IMR-90 (cell line): ENCODE results near the gene MFN2. TPM values are rescaled to one million over a fixed set of nuclear protein-coding genes. Genes with fewer than 3 reads are reported as not detected.

Experiments
- ATAC-seq: fragments of 200-7000 bp; cut with Tn5 transposase; 2 replicates; pipeline ENCODE4 v1.9.1; 2020; ENCODE audit warnings: low read depth, mild to moderate bottlenecking, moderate library complexity
- BruUV-seq: library from RNA; stranded (reverse); fragments of 400-500 nt; replicated peaks from 2 replicates; lab custom pipeline; 2021; lab: Mats Ljungman, UMichigan
- CTCF ChIA-PET: fragments of 300-600 bp; formaldehyde crosslinking; extraction: SDS; loops from one replicate; lab custom pipeline; 2021; ENCODE audit warnings: antibody characterized with exemption; lab: Yijun Ruan, JAX
- POLR2A ChIA-PET: fragments of 300-600 bp; sonication (Branson Sonifier 250); formaldehyde crosslinking; loops from one replicate; lab custom pipeline; 2022; ENCODE audit warnings: antibody characterized with exemption; ENCODE audit not compliant: unreplicated experiment; lab: Charles Lee
- DNase-seq: peaks from one replicate; pipeline ENCODE4 v3.0.0; 2013
- H2AFZ ChIP-seq: replicated peaks from 2 replicates; pipeline ENCODE3; 2013; ENCODE audit warnings: low read length, mild to moderate bottlenecking; ENCODE audit not compliant: poor library complexity
- H2AK5ac ChIP-seq: 2 replicates; pipeline ENCODE4 v1.6.1; 2013; ENCODE audit warnings: low read depth, low read length, inconsistent platforms
- H2AK9ac ChIP-seq: replicated peaks from 2 replicates; pipeline ENCODE3; 2013; ENCODE audit warnings: mild to moderate bottlenecking, low read depth, low read length, moderate library complexity; ENCODE audit not compliant: poor library complexity
- H2BK120ac ChIP-seq: 2 replicates; pipeline ENCODE4 v1.6.1; 2013; ENCODE audit warnings: low read depth, low read length, inconsistent platforms
- H2BK15ac ChIP-seq: 3 replicates; pipeline ENCODE4 v1.6.1; 2013; ENCODE audit warnings: low read depth, low read length, inconsistent platforms
- H2BK20ac ChIP-seq: 2 replicates; pipeline ENCODE4 v1.6.1; 2013; ENCODE audit warnings: low read depth, mild to moderate bottlenecking, inconsistent platforms, low read length, moderate library complexity
- H2BK5ac ChIP-seq: 2 replicates; pipeline ENCODE4 v1.6.1; 2013; ENCODE audit warnings: mild to moderate bottlenecking, low read depth, low read length, inconsistent platforms; ENCODE audit not compliant: poor library complexity, severe bottlenecking
- H3K14ac ChIP-seq: replicated peaks from 2 replicates; pipeline ENCODE4 v1.6.1; 2013; ENCODE audit warnings: low read depth, low read length, inconsistent platforms
- H3K18ac ChIP-seq: 2 replicates; pipeline ENCODE4 v1.6.1; 2013; ENCODE audit warnings: low read depth, low read length, control low read depth
- H3K23ac ChIP-seq: 2 replicates; pipeline ENCODE4 v1.6.1; 2013; ENCODE audit warnings: low read depth, low read length, inconsistent platforms
- H3K27ac ChIP-seq: 2 replicates; pipeline ENCODE4 v1.5.1; 2013; ENCODE audit warnings: mild to moderate bottlenecking, control low read depth, low read length; ENCODE audit not compliant: insufficient read depth
- H3K27me3 ChIP-seq: 2 replicates; pipeline ENCODE4 v1.6.1; 2013; ENCODE audit warnings: low read length; ENCODE audit not compliant: control insufficient read depth, insufficient read depth
- H3K36me3 ChIP-seq: 2 replicates; pipeline ENCODE4 v1.6.1; 2013; ENCODE audit warnings: low read length, mixed read lengths; ENCODE audit not compliant: control insufficient read depth, insufficient read depth
- H3K4ac ChIP-seq: 2 replicates; pipeline ENCODE4 v1.6.1; 2013; ENCODE audit warnings: low read depth, low read length, inconsistent platforms
- H3K4me1 ChIP-seq: 2 replicates; pipeline ENCODE4 v1.6.1; 2013; ENCODE audit warnings: low read length, mixed read lengths; ENCODE audit not compliant: control insufficient read depth, insufficient read depth
- H3K4me2 ChIP-seq: 2 replicates; pipeline ENCODE4 v1.6.1; 2013; ENCODE audit warnings: low read depth, mild to moderate bottlenecking, control low read depth, low read length, moderate library complexity
- H3K4me3 ChIP-seq: 2 replicates; pipeline ENCODE4 v1.5.1; 2013; ENCODE audit warnings: low read depth, mild to moderate bottlenecking, control low read depth, low read length, moderate library complexity; ENCODE audit not compliant: insufficient read depth
- H3K56ac ChIP-seq: 2 replicates; pipeline ENCODE4 v1.6.1; 2013; ENCODE audit warnings: low read length, inconsistent platforms; ENCODE audit not compliant: insufficient read depth; ENCODE audit errors: extremely low read depth
- H3K79me1 ChIP-seq, 2 experiments: 2 replicates each; pipeline ENCODE4 v1.6.1; 2013; ENCODE audit warnings: low read length in 2 of 2, inconsistent platforms in 1 of 2, low read depth in 1 of 2
- H3K9ac ChIP-seq: 2 replicates; pipeline ENCODE4 v1.6.1; 2013; ENCODE audit warnings: low read depth, low read length, control low read depth
- H3K9me1 ChIP-seq: 2 replicates; pipeline ENCODE4 v1.6.1; 2013; ENCODE audit warnings: low read length, inconsistent platforms; ENCODE audit not compliant: insufficient read depth
- H3K9me3 ChIP-seq: 2 replicates; pipeline ENCODE4 v1.6.1; 2013; ENCODE audit warnings: low read length; ENCODE audit not compliant: control insufficient read depth, insufficient read depth
- H4K20me1 ChIP-seq: 2 replicates; pipeline ENCODE4 v1.6.1; 2013; ENCODE audit warnings: low read length, inconsistent platforms; ENCODE audit not compliant: insufficient read depth
- H4K5ac ChIP-seq: 2 replicates; pipeline ENCODE4 v1.6.1; 2013; ENCODE audit warnings: mild to moderate bottlenecking, low read depth, low read length, control low read depth
- H4K8ac ChIP-seq, 2 experiments: 2 replicates each; pipeline ENCODE4 v1.6.1; 2013; ENCODE audit warnings: low read depth in 2 of 2, low read length in 2 of 2, control low read depth in 1 of 2, inconsistent platforms in 1 of 2
- H4K91ac ChIP-seq: 2 replicates; pipeline ENCODE4 v1.6.1; 2013; ENCODE audit warnings: low read depth, low read length, inconsistent platforms; ENCODE audit not compliant: insufficient read depth
- BHLHE40 ChIP-seq: fragments of 150-350 bp; IDR thresholded peaks from 2 replicates; pipeline ENCODE4 v1.6.1; 2016; ENCODE audit warnings: mild to moderate bottlenecking, low read depth, low read length
- CEBPB ChIP-seq: IDR thresholded peaks from 2 replicates; pipeline ENCODE4 v1.6.1; 2012; ENCODE audit warnings: low read depth, low read length, improper control_type of control experiment
- CHD1 ChIP-seq: IDR thresholded peaks from 2 replicates; pipeline ENCODE4 v1.6.1; 2012; ENCODE audit warnings: low read depth, low read length, improper control_type of control experiment
- CTCF ChIP-seq: conservative IDR thresholded peaks from 2 replicates; pipeline ENCODE4 v1.5.1; 2012; ENCODE audit warnings: mild to moderate bottlenecking, low read depth, low read length, improper control_type of control experiment
- FOS ChIP-seq: fragments of 150-350 bp; IDR thresholded peaks from 2 replicates; pipeline ENCODE4 v1.6.1; 2016; ENCODE audit warnings: low read depth, low read length
- MAFK ChIP-seq: IDR thresholded peaks from 2 replicates; pipeline ENCODE4 v1.6.1; 2012; ENCODE audit warnings: low read depth, low read length, improper control_type of control experiment
- MAZ ChIP-seq: IDR thresholded peaks from 2 replicates; pipeline ENCODE4 v1.6.1; 2012; ENCODE audit warnings: low read depth, mild to moderate bottlenecking, low read length, improper control_type of control experiment, moderate library complexity, borderline replicate concordance
- MXI1 ChIP-seq: IDR thresholded peaks from 2 replicates; pipeline ENCODE4 v1.6.1; 2012; ENCODE audit warnings: low read depth, mild to moderate bottlenecking, low read length, moderate library complexity, borderline replicate concordance
- NFE2L2 ChIP-seq: fragments of 150-350 bp; IDR thresholded peaks from 2 replicates; pipeline ENCODE4 v1.6.1; 2016; ENCODE audit warnings: low read depth, mild to moderate bottlenecking, low read length
- POLR2A ChIP-seq: IDR thresholded peaks from 2 replicates; pipeline ENCODE4 v1.6.1; 2012; ENCODE audit warnings: mild to moderate bottlenecking, low read depth, low read length
- RAD21 ChIP-seq: IDR thresholded peaks from 2 replicates; pipeline ENCODE4 v1.6.1; 2012; ENCODE audit warnings: low read length, improper control_type of control experiment
- RCOR1 ChIP-seq: IDR thresholded peaks from 2 replicates; pipeline ENCODE4 v1.6.1; 2012; ENCODE audit warnings: mild to moderate bottlenecking, low read length, improper control_type of control experiment; ENCODE audit not compliant: insufficient replicate concordance
- RFX5 ChIP-seq: IDR thresholded peaks from 2 replicates; pipeline ENCODE4 v1.8.0; 2012; ENCODE audit warnings: low read depth, mild to moderate bottlenecking, low read length, moderate library complexity
- SMC3 ChIP-seq: fragments of 150-350 bp; IDR thresholded peaks from 2 replicates; pipeline ENCODE4 v1.6.1; 2016; ENCODE audit warnings: low read depth, mild to moderate bottlenecking, antibody characterized with exemption, low read length, moderate library complexity
- USF2 ChIP-seq: fragments of 150-350 bp; IDR thresholded peaks from 2 replicates; pipeline ENCODE4 v1.6.1; 2017; ENCODE audit warnings: mild to moderate bottlenecking, antibody characterized with exemption, low read length, low read depth
- WGBS, 2 experiments: methylation state at CpG; one replicate each; pipeline versions ENCODE4 v1.1.5 to v1.1.7; 2013; ENCODE audit warnings: missing lambda C conversion rate in 2 of 2; ENCODE audit not compliant: insufficient read length in 1 of 2; ENCODE audit errors: extremely low coverage in 2 of 2; 5-methylcytosine and 5-hydroxymethylcytosine counted together
- dilution Hi-C: fragments of 300-500 bp; cut with HindIII; formaldehyde crosslinking; loops from one replicate; pipeline ENCODE4 v1.14.3; 2018; ENCODE audit warnings: low sequenced_read_pairs; ENCODE audit not compliant: unreplicated experiment
- in situ Hi-C: fragments of 300-500 bp; cut with MboI; formaldehyde crosslinking; loops from 3 replicates; pipeline ENCODE4 v1.14.3; 2019; ENCODE audit warnings: low sequenced_read_pairs, inconsistent platforms, mixed read lengths
- intact Hi-C: fragments of 100-400 bp; cut with micrococcal nuclease; formaldehyde crosslinking; loops from 2 replicates; pipeline ENCODE4 v1.10.0; 2022
- polyA plus RNA-seq, 3 experiments: library from polyadenylated mRNA; depleted of rRNA; stranded (reverse); fragments of >200 nt; gene quantifications; 2 replicates each; pipeline ENCODE4 v1.2.3, GENCODE V29; 2012; ENCODE audit warnings: low replicate concordance in 1 of 3
- total RNA-seq: library from RNA; depleted of rRNA; stranded (reverse); fragments of >200 nt; gene quantifications from 2 replicates; pipeline ENCODE4 v1.2.3, GENCODE V29; 2012
- TF ChIP-seq, protein P1 (sequence below): fragments of 150-350 bp; IDR thresholded peaks from 2 replicates; pipeline ENCODE4 v1.6.1; 2016; ENCODE audit warnings: low read depth, mild to moderate bottlenecking, low read length, moderate library complexity, borderline replicate concordance

MFN2 gene
- total and polyA plus RNA-seq, 2 of the 4 experiments (the other 2 are of a cell fraction), result 52.8 to 84.2 TPM

GRCh38 chr1:12005488-12006166, 25.4 kb downstream of the MFN2 start:
- DNase-seq (no peak), ATAC-seq (no peak)
- no TSS peak for BruUV-seq
- H2BK120ac ChIP-seq, result no peak overlapping the region
- H3K79me1 ChIP-seq, result 0 out of 4 replicates have a peak, but pooled peaks cover 0 to 2% of the 10 kb centered on the region in 2 experiments
- H2BK20ac ChIP-seq, result no peak overlapping the region
- H3K36me3 ChIP-seq, result peaks cover 67% of the 10 kb centered on the region
- no peaks in the 10 kb centered on the region for H3K27me3 ChIP-seq
- H3K4me1 ChIP-seq, result peaks cover 2% of the 10 kb centered on the region; the same call in 1 of the 2 replicates
- H2BK5ac ChIP-seq, result no peak overlapping the region
- H4K8ac ChIP-seq, result no peak overlapping the region
- no peak overlapping the region for H4K91ac ChIP-seq
- H2AK5ac ChIP-seq, result no peak overlapping the region
- CTCF ChIA-PET, result no interaction called here
- dilution Hi-C loops, result no loop called here
- WGBS, 2 experiments, result 93% methylated on average over 4 of the region's 9 CpGs; no CpG with 5 or more reads in 1 of the 2 experiments
- no peak for TF ChIP-seq RCOR1
- TF ChIP-seq, protein P1, sequence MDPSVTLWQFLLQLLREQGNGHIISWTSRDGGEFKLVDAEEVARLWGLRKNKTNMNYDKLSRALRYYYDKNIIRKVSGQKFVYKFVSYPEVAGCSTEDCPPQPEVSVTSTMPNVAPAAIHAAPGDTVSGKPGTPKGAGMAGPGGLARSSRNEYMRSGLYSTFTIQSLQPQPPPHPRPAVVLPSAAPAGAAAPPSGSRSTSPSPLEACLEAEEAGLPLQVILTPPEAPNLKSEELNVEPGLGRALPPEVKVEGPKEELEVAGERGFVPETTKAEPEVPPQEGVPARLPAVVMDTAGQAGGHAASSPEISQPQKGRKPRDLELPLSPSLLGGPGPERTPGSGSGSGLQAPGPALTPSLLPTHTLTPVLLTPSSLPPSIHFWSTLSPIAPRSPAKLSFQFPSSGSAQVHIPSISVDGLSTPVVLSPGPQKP, result no peak
- TF ChIP-seq FOS, result no peak
- TF ChIP-seq SMC3, result no peak
- TF ChIP-seq CEBPB, result no peak
- no peak for TF ChIP-seq POLR2A
- TF ChIP-seq USF2, result no peak
- no peak for TF ChIP-seq MAFK
- TF ChIP-seq CHD1, result no peak
- TF ChIP-seq RFX5, result no peak
- TF ChIP-seq BHLHE40, result no peak
- TF ChIP-seq NFE2L2, result no peak
- TF ChIP-seq MAZ, result no peak
- no peak for TF ChIP-seq RAD21
- TF ChIP-seq MXI1, result no peak
- no peak for TF ChIP-seq CTCF
- in situ Hi-C loops, result no loop called here
- H4K5ac ChIP-seq, result no peak overlapping the region
- H3K23ac ChIP-seq, result no peak overlapping the region
- POLR2A ChIA-PET, result no interaction called here
- intact Hi-C loops, result no loop called here
- no peak overlapping the region for H2AK9ac ChIP-seq
- peaks cover 4% of the 10 kb centered on the region; the same call in 1 of the 2 replicates for H3K9me1 ChIP-seq
- H3K9me3 ChIP-seq, result no peaks in the 10 kb centered on the region
- no peak overlapping the region for H3K4me2 ChIP-seq
- H3K9ac ChIP-seq, result no peak overlapping the region
- no peak overlapping the region for H3K4ac ChIP-seq
- no peak overlapping the region for H3K56ac ChIP-seq
- no peak overlapping the region for H3K14ac ChIP-seq
- no peak overlapping the region for H3K18ac ChIP-seq
- no peak overlapping the region for H2AFZ ChIP-seq
- H3K4me3 ChIP-seq, result no peak overlapping the region
- no peak overlapping the region for H3K27ac ChIP-seq
- no peak overlapping the region for H2BK15ac ChIP-seq
- no peaks in the 10 kb centered on the region for H4K20me1 ChIP-seq
